Skeletal muscle tissue (tissue), 4 donors: ENCODE measurements around the gene USP6NL. TPM values are rescaled to one million over a fixed set of nuclear protein-coding genes. Genes with fewer than 3 reads are reported as not detected.

Experiments used
- H3K27ac ChIP-seq: one replicate; pipeline ENCODE4 v1.7.0; 2013; ENCODE audit warnings: mild to moderate bottlenecking, low read depth, low read length, inconsistent platforms
- H3K27me3 ChIP-seq, 3 donors: one replicate each; pipeline ENCODE4 v1.7.0; 2013; ENCODE audit warnings: low read length in 3 of 3; ENCODE audit not compliant: control insufficient read depth in 3 of 3, insufficient read depth in 3 of 3
- H3K36me3 ChIP-seq, 3 donors: one replicate each; pipeline ENCODE4 v1.7.0; 2013; ENCODE audit warnings: low read length in 3 of 3; ENCODE audit not compliant: control insufficient read depth in 3 of 3, insufficient read depth in 3 of 3
- H3K4me1 ChIP-seq, 3 donors: one replicate each; pipeline ENCODE4 v1.7.0; 2013; ENCODE audit warnings: low read length in 3 of 3, mild to moderate bottlenecking in 3 of 3; ENCODE audit not compliant: control insufficient read depth in 3 of 3, insufficient read depth in 3 of 3
- H3K4me3 ChIP-seq, 3 donors: one replicate each; pipeline ENCODE4 v1.7.0; 2013; ENCODE audit warnings: low read length in 3 of 3
- H3K9ac ChIP-seq, 3 donors: one replicate each; pipeline ENCODE4 v1.7.0; 2013; ENCODE audit warnings: low read length in 3 of 3, mild to moderate bottlenecking in 3 of 3, moderate library complexity in 2 of 3, low read depth in 1 of 3
- H3K9me3 ChIP-seq, 3 donors: one replicate each; pipeline ENCODE4 v1.7.0; 2013; ENCODE audit warnings: low read length in 3 of 3; ENCODE audit not compliant: control insufficient read depth in 3 of 3
- total RNA-seq: library from RNA; depleted of rRNA; stranded (reverse); fragments of >200 nt; gene quantifications from one replicate; pipeline ENCODE4 v1.2.3, GENCODE V29; 2014
- donor health status: Osteomylitis.

USP6NL gene
- total RNA-seq, 1 donor from 2014 or later = 4.7 TPM

GRCh38 chr10:11444531-11445228 lies 166.8 kb downstream of the USP6NL start:
- Histone ChIP-seq H3K4me3 (no peak overlapping the region), H3K4me1 (no peaks in the 10 kb centered on the region), H3K27me3 (peaks cover 10 to 18% (median 17%) of the 10 kb centered on the region in 3 donors), H3K27ac (no peak overlapping the region), H3K36me3 (no peaks in the 10 kb centered on the region), H3K9me3 (peaks cover 0 to 2% (median 0%) of the 10 kb centered on the region in 3 donors), H3K9ac (no peak overlapping the region)

- Histone ChIP-seq H3K27ac (no peak overlapping the region), H3K9me3 (peaks cover 0 to 2% (median 0%) of the 10 kb centered on the region in 3 donors), H3K4me1 (no peaks in the 10 kb centered on the region)
Observed at GRCh38 chr10:11444155-11444530, 167.3 kb downstream of the USP6NL start.

GRCh38 chr10:11443468-11444154 lies 167.8 kb downstream of the USP6NL start:
- H3K9ac ChIP-seq = no peak overlapping the region
- no peak overlapping the region for H3K27ac ChIP-seq
- peaks cover 5 to 22% (median 17%) of the 10 kb centered on the region in 3 donors for H3K27me3 ChIP-seq
- H3K4me1 ChIP-seq = no peaks in the 10 kb centered on the region
- H3K9me3 ChIP-seq = peaks cover 0 to 2% (median 0%) of the 10 kb centered on the region in 3 donors
- H3K4me3 ChIP-seq = no peak overlapping the region
- H3K36me3 ChIP-seq = no peaks in the 10 kb centered on the region

More at GRCh38 chr10:11444155-11444530, 167.3 kb downstream of the USP6NL start:
- H3K27me3 ChIP-seq = peaks cover 10 to 22% (median 17%) of the 10 kb centered on the region in 3 donors
- H3K36me3 ChIP-seq = no peaks in the 10 kb centered on the region
- no peak overlapping the region for H3K9ac ChIP-seq
- no peak overlapping the region for H3K4me3 ChIP-seq

- no peak overlapping the region for H3K27ac ChIP-seq
- peaks cover 5 to 22% (median 8%) of the 10 kb centered on the region in 3 donors for H3K27me3 ChIP-seq
- no peaks in the 10 kb centered on the region for H3K36me3 ChIP-seq
- no peak overlapping the region for H3K4me3 ChIP-seq
- no peaks in the 10 kb centered on the region for H3K4me1 ChIP-seq
- no peak overlapping the region for H3K9ac ChIP-seq
- peaks cover 0 to 2% (median 0%) of the 10 kb centered on the region in 3 donors for H3K9me3 ChIP-seq
Observed at GRCh38 chr10:11442001-11442773, 169.3 kb downstream of the USP6NL start.

GRCh38 chr10:11441151-11441535 lies 170.3 kb downstream of the USP6NL start:
- Histone ChIP-seq H3K9ac (no peak overlapping the region), H3K36me3 (no peaks in the 10 kb centered on the region), H3K27me3 (peaks cover 3 to 19% (median 8%) of the 10 kb centered on the region in 3 donors), H3K9me3 (peaks cover 0 to 2% (median 0%) of the 10 kb centered on the region in 3 donors), H3K27ac (no peak overlapping the region), H3K4me3 (no peak overlapping the region), H3K4me1 (no peaks in the 10 kb centered on the region)

- Histone ChIP-seq H3K27me3 (peaks cover 0 to 19% (median 4%) of the 10 kb centered on the region in 3 donors), H3K4me3 (no peak overlapping the region), H3K4me1 (no peaks in the 10 kb centered on the region), H3K9me3 (peaks cover 0 to 2% (median 0%) of the 10 kb centered on the region in 3 donors), H3K27ac (no peak overlapping the region), H3K9ac (no peak overlapping the region), H3K36me3 (no peaks in the 10 kb centered on the region)
Observed at GRCh38 chr10:11440250-11441150, 170.9 kb downstream of the USP6NL start.

- Histone ChIP-seq H3K9ac (no peak overlapping the region), H3K4me1 (no peaks in the 10 kb centered on the region), H3K27me3 (peaks cover 0 to 21% (median 3%) of the 10 kb centered on the region in 3 donors), H3K4me3 (no peak overlapping the region), H3K27ac (no peak overlapping the region), H3K9me3 (peaks cover 0 to 2% (median 0%) of the 10 kb centered on the region in 3 donors), H3K36me3 (no peaks in the 10 kb centered on the region)
Observed at GRCh38 chr10:11439523-11440053, 171.9 kb downstream of the USP6NL start.

GRCh38 chr10:11437391-11438142 lies 173.9 kb downstream of the USP6NL start:
- Histone ChIP-seq H3K4me1 (no peaks in the 10 kb centered on the region), H3K27me3 (peaks cover 0 to 21% (median 3%) of the 10 kb centered on the region in 3 donors), H3K27ac (no peak overlapping the region), H3K9ac (no peak overlapping the region), H3K4me3 (no peak overlapping the region), H3K36me3 (no peaks in the 10 kb centered on the region), H3K9me3 (peaks cover 0 to 6% (median 0%) of the 10 kb centered on the region in 3 donors)
